K562 (cell line): ENCODE results near the gene PPM1G. TPM values are rescaled to one million over a fixed set of nuclear protein-coding genes. Genes with fewer than 3 reads are reported as not detected.

Experiments
- ARID3B ChIP-seq: fragments of 250-450 bp; sonication (Bioruptor Pico); IDR thresholded peaks from 2 replicates; pipeline ENCODE4 v1.4.0; 2020; ENCODE audit warnings: borderline replicate concordance
- CGGBP1 ChIP-seq: fragments of 250-450 bp; sonication (Bioruptor Pico); IDR thresholded peaks from 2 replicates; pipeline ENCODE4 v1.9.0; 2021; ENCODE audit warnings: mild to moderate bottlenecking
- STAT5B ChIP-seq: fragments of 250-450 bp; sonication (Bioruptor Pico); IDR thresholded peaks from 2 replicates; pipeline ENCODE4 v1.8.0; 2021; ENCODE audit warnings: mild to moderate bottlenecking, inconsistent platforms
- ZNF609 ChIP-seq: sonication (generic); formaldehyde crosslinking; IDR thresholded peaks from 2 replicates; pipeline ENCODE4 v1.8.1; 2023; ENCODE audit warnings: missing genetic modification reagents, mild to moderate bottlenecking, borderline replicate concordance
- polyA plus RNA-seq, 8 experiments: library from polyadenylated mRNA; depleted of rRNA in 4 of 8; stranded (reverse) in 5 of 8; unstranded in 3 of 8; fragments of >200 nt; fragmentation: Nextera tagmentation in 2 of 8; fragmentation: Illumina TruSeq in 1 of 8; extraction: Ambion mirVana in 2 of 8; extraction: Trizol in 1 of 8; gene quantifications; 2 replicates each; pipeline versions ENCODE4 v1.2.1 to v1.2.3, GENCODE V29; 2011 to 2014; ENCODE audit warnings: inconsistent platforms in 1 of 8, missing spikeins in 1 of 8
- total RNA-seq, 7 experiments: library from RNA; depleted of rRNA in 6 of 7; stranded (reverse); fragments of >200 nt in 6 of 7; fragmentation: Illumina TruSeq in 2 of 7; extraction: Trizol in 2 of 7; gene quantifications; 2 replicates each; pipeline versions ENCODE4 v1.2.1 to v1.2.3, GENCODE V29; 2011 to 2021; ENCODE audit warnings: low replicate concordance in 1 of 7
- TF ChIP-seq, protein P1 (sequence below): fragments of 450-650 bp; IDR thresholded peaks from 2 replicates; pipeline ENCODE4 v1.7.0; 2016; ENCODE audit warnings: borderline replicate concordance

PPM1G gene
- total and polyA plus RNA-seq, 9 of the 15 experiments (the other 6 are each of a cell fraction or from before 2014, with no cell fraction given) = 61.7 to 230 (median 153) TPM

GRCh38 chr2:27373567-27373966 is 35.8 kb downstream of the PPM1G start (continued):
- TF ChIP-seq ZNF609 = no peak
- no peak for TF ChIP-seq ARID3B (CRISPR knock-in tag)
- no peak for TF ChIP-seq CGGBP1 (CRISPR knock-in tag)
- TF ChIP-seq, protein P1, sequence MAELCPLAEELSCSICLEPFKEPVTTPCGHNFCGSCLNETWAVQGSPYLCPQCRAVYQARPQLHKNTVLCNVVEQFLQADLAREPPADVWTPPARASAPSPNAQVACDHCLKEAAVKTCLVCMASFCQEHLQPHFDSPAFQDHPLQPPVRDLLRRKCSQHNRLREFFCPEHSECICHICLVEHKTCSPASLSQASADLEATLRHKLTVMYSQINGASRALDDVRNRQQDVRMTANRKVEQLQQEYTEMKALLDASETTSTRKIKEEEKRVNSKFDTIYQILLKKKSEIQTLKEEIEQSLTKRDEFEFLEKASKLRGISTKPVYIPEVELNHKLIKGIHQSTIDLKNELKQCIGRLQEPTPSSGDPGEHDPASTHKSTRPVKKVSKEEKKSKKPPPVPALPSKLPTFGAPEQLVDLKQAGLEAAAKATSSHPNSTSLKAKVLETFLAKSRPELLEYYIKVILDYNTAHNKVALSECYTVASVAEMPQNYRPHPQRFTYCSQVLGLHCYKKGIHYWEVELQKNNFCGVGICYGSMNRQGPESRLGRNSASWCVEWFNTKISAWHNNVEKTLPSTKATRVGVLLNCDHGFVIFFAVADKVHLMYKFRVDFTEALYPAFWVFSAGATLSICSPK = no peak
- TF ChIP-seq STAT5B (CRISPR knock-in tag) = no peak
- TF ChIP-seq, all 486 proteins: peak for 0
